Thyroid gland (tissue), 4 donors: ENCODE results near the gene CRYBG3. TPM values are rescaled to one million over a fixed set of nuclear protein-coding genes. Genes with fewer than 3 reads are reported as not detected.
A peak's percentile ranks its signal among the peaks of the same experiment; 100 is the strongest.

Source experiments
- DNase-seq, 2 donors: peaks; one replicate each; pipeline ENCODE4 v3.0.0-alpha.2; 2019
- H3K27ac ChIP-seq, 3 donors: fragments of 200-600 bp; sonication (generic); 1 replicate in 2 of 3; 2 replicates in 1 of 3; pipeline ENCODE4 v1.5.1; 2016 to 2019; ENCODE audit warnings: mild to moderate bottlenecking in 1 of 3, moderate library complexity in 1 of 3
- H3K27me3 ChIP-seq: fragments of 200-600 bp; sonication (generic); one replicate; pipeline ENCODE4 v1.5.1; 2019
- H3K36me3 ChIP-seq, 2 donors: fragments of 200-600 bp; sonication (generic); one replicate each; pipeline ENCODE4 v1.5.1; 2016 to 2019
- H3K4me1 ChIP-seq, 2 donors: fragments of 200-600 bp; sonication (generic); one replicate each; pipeline ENCODE4 v1.5.1; 2017 to 2019
- H3K4me3 ChIP-seq, 3 donors: fragments of 200-600 bp; sonication (generic); replicated peaks in 1 of 3; 1 replicate in 2 of 3; 2 replicates in 1 of 3; pipeline ENCODE4 v1.5.1; 2016; ENCODE audit warnings: mild to moderate bottlenecking in 1 of 3
- H3K9me3 ChIP-seq: fragments of 200-600 bp; sonication (generic); one replicate; pipeline ENCODE4 v1.5.1; 2017
- CTCF ChIP-seq, 6 experiments: fragments of 200-600 bp in 3 of 6; fragments of 450-650 bp in 3 of 6; sonication (generic) in 3 of 6; IDR thresholded peaks; one replicate each; pipeline ENCODE4 v1.5.1; 2016 to 2019; ENCODE audit warnings: antibody characterized with exemption in 6 of 6, mild to moderate bottlenecking in 2 of 6, inconsistent platforms in 1 of 6, moderate library complexity in 1 of 6
- POLR2A ChIP-seq, 2 donors: fragments of 450-650 bp; IDR thresholded peaks; one replicate each; pipeline ENCODE4 v1.6.1; 2017; ENCODE audit warnings: antibody characterized with exemption in 2 of 2, mild to moderate bottlenecking in 2 of 2, moderate library complexity in 1 of 2
- WGBS, 2 donors: methylation state at CpG; one replicate each; pipeline ENCODE4 v1.1.5; 2017; 5-methylcytosine and 5-hydroxymethylcytosine counted together
- intact Hi-C: fragments of 100-400 bp; cut with DNase I; formaldehyde crosslinking; loops from one replicate; pipeline ENCODE4 v1.15.1; 2023
- total RNA-seq, 4 donors: library from RNA; depleted of rRNA; stranded (reverse); fragments of >200 nt; gene quantifications; one replicate each; pipeline ENCODE4 v1.2.3, GENCODE V29; 2016

The CRYBG3 gene
- total RNA-seq, 4 donors from 2014 or later = 65.3 to 108 (median 79.4) TPM

- H3K27ac ChIP-seq = peak overlapping the region; percentile 87 to 94 (median 89)
- TF ChIP-seq CTCF (IDR thresholded peaks at IDR 0.05) (no peak), POLR2A (IDR thresholded peaks at IDR 0.05) (no peak)
- no peaks in the 10 kb centered on the region for H3K9me3 ChIP-seq
- H3K36me3 ChIP-seq = no peaks in the 10 kb centered on the region
- intact Hi-C loops = loop anchor here (5.0 kb wide), 1 partner anchor 152 kb away; the partner anchor contains the start of gene RIOX2
- H3K4me3 ChIP-seq = no peak overlapping the region
- no peak for DNase-seq
- H3K27me3 ChIP-seq = no peaks in the 10 kb centered on the region
- WGBS, 2 donors = 89 to 90% methylated on average over 5 of the region's 5 CpGs
- peaks cover 10 to 21% of the 10 kb centered on the region in 2 donors for H3K4me1 ChIP-seq
Observed at GRCh38 chr3:97820780-97821179, 1.0 kb upstream of the CRYBG3 start.

- Histone ChIP-seq H3K27ac (peak overlapping the region; percentile 87 to 94 (median 89)), H3K9me3 (no peaks in the 10 kb centered on the region), H3K4me1 (peaks cover 14 to 24% of the 10 kb centered on the region in 2 donors), H3K4me3 (peak overlapping the region; percentile 27 to 66 (median 61)), H3K27me3 (no peaks in the 10 kb centered on the region), H3K36me3 (no peaks in the 10 kb centered on the region)
- TF ChIP-seq POLR2A (IDR thresholded peaks at IDR 0.05) (no peak), CTCF (IDR thresholded peaks at IDR 0.05) (peak in 3 of 6 experiments; percentile 11 to 23 (median 20))
- intact Hi-C loops = loop anchor here (5.0 kb wide), 1 partner anchor 151 kb away; the partner anchor contains the start of gene RIOX2
- peak; percentile 66 to 69 for DNase-seq
- 0% methylated on average over 22 to 23 of the region's 23 CpGs for WGBS, 2 donors
Observed at GRCh38 chr3:97821287-97821773, 481 bp upstream of the CRYBG3 start.

- Histone ChIP-seq H3K27ac (peak overlapping the region; percentile 87 to 94 (median 89)), H3K4me3 (peak overlapping the region; percentile 61 to 82 (median 66)), H3K9me3 (no peaks in the 10 kb centered on the region), H3K27me3 (no peaks in the 10 kb centered on the region), H3K36me3 (no peaks in the 10 kb centered on the region), H3K4me1 (peaks cover 21 to 30% of the 10 kb centered on the region in 2 donors)
- TF ChIP-seq POLR2A (IDR thresholded peaks at IDR 0.05) (no peak), CTCF (IDR thresholded peaks at IDR 0.05) (no peak)
- WGBS, 2 donors = 1% methylated on average over 24 to 36 of the region's 36 CpGs
- peak; percentile 59 to 65 for DNase-seq
- intact Hi-C loops = loop anchor here (5.0 kb wide), 1 partner anchor 150 kb away; the partner anchor contains the start of gene RIOX2
Observed at GRCh38 chr3:97822359-97822775, 556 bp downstream of the CRYBG3 start.

GRCh38 chr3:97823046-97824004 is 1.5 kb downstream of the CRYBG3 start:
- Histone ChIP-seq H3K4me1 (peaks cover 26 to 31% of the 10 kb centered on the region in 2 donors), H3K4me3 (peak overlapping the region; percentile 61 to 82 (median 66)), H3K27ac (peak overlapping the region; percentile 87 to 94 (median 89)), H3K27me3 (no peaks in the 10 kb centered on the region), H3K36me3 (no peaks in the 10 kb centered on the region), H3K9me3 (no peaks in the 10 kb centered on the region)
- WGBS, 2 donors = 25 to 27% methylated on average over 17 of the region's 17 CpGs
- peak; percentile 14 to 44 for DNase-seq
- TF ChIP-seq CTCF (IDR thresholded peaks at IDR 0.05) (no peak), POLR2A (IDR thresholded peaks at IDR 0.05) (peak in 1 of 2 donors; percentile 8)
- intact Hi-C loops = loop anchor here (5.0 kb wide), 1 partner anchor 149 kb away; the partner anchor contains the start of gene RIOX2
